GM12873 (cell line): ENCODE results near the gene DIDO1.

ENCODE experiments used
- TF ChIP-seq, protein P1 (sequence below): IDR thresholded peaks from 2 replicates; pipeline ENCODE4 v1.5.1; 2012; ENCODE audit warnings: low read depth, mild to moderate bottlenecking, moderate library complexity, low read length, control low read depth; ENCODE audit not compliant: insufficient read depth; ENCODE audit errors: missing control alignments

The DIDO1 gene

DNA sequence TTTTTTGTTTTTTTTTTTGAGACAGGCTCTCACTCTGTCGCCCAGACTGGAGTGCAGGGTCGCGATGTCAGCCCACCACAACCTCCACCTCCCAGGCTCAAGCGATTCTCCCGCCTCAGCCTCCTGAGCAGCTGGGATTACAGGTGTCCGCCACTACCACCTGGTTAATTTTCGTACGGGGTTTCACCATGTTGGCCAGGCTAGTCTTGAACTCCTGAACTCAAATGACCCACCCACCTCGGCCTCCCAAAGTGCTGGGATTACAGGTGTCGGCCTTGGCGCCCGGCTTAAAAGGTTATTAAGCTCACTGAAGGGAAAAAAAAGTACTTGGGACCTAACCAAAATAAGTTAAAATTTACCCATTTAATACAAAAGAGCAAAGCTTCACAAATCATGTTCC, 66.6 kb downstream of the DIDO1 start:
- TF ChIP-seq, protein P1, sequence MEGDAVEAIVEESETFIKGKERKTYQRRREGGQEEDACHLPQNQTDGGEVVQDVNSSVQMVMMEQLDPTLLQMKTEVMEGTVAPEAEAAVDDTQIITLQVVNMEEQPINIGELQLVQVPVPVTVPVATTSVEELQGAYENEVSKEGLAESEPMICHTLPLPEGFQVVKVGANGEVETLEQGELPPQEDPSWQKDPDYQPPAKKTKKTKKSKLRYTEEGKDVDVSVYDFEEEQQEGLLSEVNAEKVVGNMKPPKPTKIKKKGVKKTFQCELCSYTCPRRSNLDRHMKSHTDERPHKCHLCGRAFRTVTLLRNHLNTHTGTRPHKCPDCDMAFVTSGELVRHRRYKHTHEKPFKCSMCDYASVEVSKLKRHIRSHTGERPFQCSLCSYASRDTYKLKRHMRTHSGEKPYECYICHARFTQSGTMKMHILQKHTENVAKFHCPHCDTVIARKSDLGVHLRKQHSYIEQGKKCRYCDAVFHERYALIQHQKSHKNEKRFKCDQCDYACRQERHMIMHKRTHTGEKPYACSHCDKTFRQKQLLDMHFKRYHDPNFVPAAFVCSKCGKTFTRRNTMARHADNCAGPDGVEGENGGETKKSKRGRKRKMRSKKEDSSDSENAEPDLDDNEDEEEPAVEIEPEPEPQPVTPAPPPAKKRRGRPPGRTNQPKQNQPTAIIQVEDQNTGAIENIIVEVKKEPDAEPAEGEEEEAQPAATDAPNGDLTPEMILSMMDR: no peak

DNA sequence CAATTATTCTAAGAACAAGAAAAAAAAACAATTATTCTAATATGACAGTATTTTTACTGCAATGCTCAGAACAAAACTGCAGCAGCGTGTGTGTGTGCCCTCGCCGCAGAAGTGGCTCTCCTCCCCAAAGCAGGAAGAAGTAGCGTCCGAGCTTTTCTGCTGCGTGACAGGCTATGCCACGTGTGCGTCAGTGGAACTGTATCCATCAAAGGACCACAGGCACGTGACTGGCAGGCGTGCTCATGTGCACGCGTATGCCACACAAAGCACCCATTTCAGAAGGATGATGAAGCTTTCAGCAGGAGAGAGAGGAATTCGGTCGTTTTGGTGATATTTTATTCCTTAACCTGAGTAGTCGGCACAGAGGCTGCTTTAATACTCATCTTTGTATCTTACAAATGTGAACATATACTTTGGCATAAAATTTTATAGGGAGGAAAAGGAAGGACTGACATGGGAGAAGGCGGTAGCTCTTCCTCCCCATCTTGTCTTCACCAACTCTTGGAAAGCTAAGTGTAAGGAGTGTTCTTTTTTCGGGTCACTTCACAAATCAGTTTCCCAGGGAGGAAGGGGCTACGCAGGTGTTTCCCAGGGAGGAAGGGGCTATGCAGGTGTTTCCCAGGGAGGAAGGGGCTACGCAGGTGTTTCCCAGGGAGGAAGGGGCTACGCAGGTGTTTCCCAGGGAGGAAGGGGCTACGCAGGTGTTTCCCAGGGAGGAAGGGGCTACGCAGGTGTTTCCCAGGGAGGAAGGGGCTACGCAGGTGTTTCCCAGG, 68.1 kb downstream of the DIDO1 start:
- TF ChIP-seq, protein P1: no peak

DNA sequence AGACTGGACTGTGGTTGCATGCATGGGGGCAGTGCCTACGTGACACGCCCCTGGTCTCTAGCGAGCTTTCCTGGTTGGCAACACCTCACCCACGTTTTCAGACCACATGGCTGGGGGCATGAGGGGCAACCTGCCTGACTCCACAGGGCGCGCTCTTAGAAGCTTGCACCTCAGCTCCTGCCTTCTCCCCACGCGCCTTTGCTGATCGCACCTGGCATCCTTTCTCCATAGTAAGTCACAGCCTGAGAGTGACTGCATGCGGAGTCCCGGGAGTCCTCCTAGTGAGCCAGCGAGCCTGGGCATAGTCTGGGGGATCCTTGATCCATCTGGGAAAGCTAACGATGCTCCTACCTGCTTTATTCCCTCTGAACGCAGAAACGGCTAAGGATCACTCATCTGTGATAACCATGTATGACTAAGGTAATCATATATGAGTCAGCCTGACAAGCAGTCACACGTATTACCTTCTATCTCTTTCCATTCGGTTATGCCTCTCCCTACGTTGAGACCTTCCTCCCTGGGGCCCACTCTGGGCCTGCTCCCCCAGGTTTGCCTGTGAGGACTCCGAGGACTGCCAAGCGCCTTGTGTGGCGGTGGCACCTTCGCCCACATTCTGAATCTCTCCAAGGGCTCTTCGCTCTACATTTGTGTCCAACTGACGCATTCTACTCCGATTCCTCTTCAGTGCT, 69.2 kb downstream of the DIDO1 start:
- TF ChIP-seq, protein P1: no peak

DNA sequence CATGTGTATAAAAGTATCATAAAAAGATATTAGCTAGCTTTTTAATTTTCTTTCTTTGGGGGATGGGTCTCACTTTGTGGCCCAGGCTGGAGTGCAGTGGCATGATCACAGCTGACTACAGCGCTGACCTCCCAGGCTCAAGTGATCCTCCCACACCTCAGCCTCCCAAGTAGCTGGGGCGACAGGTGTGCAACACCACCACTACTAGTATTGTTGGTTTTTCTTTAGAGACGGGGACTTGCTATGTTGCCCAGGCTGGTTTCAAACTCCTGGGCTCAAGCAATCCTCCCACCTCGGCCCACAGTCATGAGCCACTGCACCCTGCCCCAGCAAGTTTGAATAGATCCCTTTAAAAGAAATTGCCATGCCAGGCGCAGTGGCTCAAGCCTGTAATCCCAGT, 71.2 kb downstream of the DIDO1 start:
- TF ChIP-seq, protein P1: no peak

DNA sequence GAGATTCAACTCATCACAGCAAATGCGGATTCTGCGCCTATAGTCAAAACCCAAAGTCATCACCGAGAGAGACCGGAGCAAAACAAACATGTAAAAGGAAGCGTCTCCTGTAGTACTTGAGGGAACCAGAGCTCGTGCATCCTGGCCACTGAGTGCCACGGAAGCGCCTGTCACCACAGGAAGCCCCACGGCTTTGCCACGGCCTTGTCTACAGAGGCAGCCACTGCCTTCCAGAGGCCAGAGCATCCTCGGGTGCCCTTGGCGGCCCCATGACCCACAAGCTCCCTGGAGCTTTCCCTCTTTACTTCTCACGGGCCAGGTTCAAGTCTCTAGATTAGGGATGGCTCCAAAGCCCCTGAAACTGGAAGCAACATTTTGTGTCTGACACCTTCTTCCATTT, 72.2 kb downstream of the DIDO1 start:
- TF ChIP-seq, protein P1: no peak

DNA sequence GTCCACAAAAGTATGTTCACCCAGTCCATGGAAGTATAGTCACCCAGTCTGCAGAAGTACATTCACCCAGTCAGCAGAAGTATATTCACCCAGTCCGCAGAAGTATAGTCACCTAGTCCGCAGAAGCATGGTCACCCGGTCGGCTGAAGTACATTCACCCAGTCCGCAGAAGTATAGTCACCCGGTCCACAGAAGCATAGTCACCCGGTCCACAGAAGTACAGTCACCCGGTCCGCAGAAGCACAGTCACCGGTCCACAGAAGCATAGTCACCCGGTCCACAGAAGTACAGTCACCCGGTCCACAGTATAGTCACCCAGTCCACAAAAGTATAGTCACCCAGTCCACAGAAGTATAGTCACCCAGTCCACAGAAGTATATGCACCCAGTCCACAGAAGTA, 73.5 kb downstream of the DIDO1 start:
- TF ChIP-seq, protein P1: no peak

DNA sequence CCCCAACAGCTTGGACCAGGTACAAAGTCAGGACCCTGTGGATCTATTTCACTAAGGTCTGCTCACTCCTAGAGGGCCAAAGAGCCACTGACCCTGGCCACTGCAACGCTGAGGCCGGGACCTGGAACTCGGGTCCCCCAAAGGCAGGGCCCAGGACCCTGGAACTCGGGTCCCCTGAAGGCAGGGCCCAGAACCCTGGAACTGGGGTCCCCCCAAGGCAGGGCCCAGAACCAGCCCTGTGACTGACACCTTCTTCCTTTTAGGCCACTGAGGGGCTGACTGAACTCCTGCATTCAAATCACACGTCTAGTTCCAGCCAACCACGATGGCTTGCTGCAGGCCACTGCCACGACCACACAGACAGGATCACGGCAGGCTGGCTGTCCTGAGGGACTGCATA, 74.1 kb downstream of the DIDO1 start:
- TF ChIP-seq, protein P1: no peak
